HG03025 (cell line): Measurements from ENCODE around the gene COL18A1.
"Not testable (repeated sequence)": the region's sequence is repeated elsewhere in the genome, so short reads cannot be mapped to it uniquely, and the experiment has no call there.

Experiments
- ATAC-seq: cut with Tn5 transposase; IDR thresholded peaks from one replicate; pipeline ENCODE4 v1.9.1; 2021; ENCODE audit warnings: mild to moderate bottlenecking, moderate library complexity; ENCODE audit not compliant: unreplicated experiment, low FRiP score

The COL18A1 gene

DNA sequence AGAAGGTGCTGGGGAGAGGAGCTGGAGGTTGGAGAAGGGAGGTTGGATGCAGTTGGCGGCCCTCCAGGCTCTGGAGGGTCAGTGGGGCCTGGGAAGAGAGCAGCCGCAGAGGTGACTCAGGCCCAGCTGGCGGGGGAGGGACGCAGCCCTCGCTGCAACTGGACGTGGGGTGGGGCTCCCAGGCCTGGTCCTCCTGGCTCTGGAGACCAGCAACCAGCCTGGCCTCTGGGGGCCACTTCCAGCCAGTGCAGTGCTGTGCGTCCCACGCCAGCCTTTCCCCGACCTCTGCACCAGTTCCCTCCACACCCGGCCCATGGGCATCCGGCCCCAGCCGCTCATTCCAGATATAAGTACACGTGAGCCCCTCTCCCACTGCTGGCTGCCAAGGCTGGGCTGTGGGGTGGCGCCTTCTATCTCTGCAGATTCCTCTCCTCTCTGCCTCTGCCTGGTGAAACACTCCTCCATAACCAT lies 38.0 kb upstream of the COL18A1 start:
- ATAC-seq: no peak

GRCh38 chr21:45367402-45368351 lies 37.3 kb upstream of the COL18A1 start:
- ATAC-seq: no peak

DNA sequence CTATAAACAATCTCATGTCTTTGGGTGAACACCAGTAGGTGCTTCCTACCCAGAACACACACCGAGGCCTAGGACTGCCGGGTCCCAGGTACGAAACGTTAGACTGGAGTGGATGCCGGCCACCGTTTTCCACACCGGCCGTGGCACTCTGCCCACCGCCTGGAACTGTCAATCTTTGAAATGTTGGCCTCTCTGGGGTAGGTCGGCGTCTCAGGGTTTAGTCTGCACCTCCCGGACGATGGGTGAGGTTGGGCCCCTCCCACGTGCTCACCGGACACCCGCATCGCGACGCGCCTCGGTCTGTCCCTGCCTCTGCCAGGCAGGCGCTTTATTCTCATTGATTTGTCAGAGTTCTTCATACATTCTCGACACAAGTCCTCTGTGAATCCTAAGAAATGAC lies 35.9 kb upstream of the COL18A1 start:
- not testable (repeated sequence) for ATAC-seq

DNA sequence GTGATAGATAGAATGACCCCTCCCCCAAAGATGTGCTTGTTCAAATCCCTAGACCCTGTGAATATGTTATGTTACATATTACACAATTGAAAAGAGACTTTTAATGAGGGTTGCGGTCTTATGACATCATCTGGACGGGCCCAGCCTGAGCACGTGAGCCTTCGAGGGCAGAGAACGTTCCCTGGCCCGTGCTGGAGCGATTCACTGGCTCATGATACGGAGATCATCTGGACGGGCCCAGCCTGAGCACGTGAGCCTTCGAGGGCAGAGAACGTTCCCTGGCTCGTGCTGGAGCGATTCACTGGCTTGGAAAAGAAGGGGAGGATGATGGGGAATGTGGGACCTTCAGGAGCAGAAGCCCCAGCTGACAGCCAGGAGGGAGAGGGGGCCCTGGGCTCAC lies 34.4 kb upstream of the COL18A1 start:
- no peak for ATAC-seq

GRCh38 chr21:45371081-45371480 lies 33.9 kb upstream of the COL18A1 start:
- no peak for ATAC-seq

- ATAC-seq: no peak
Observed at GRCh38 chr21:45371655-45372054, 33.3 kb upstream of the COL18A1 start.

GRCh38 chr21:45372732-45373355 lies 32.1 kb upstream of the COL18A1 start:
- ATAC-seq: no peak

DNA sequence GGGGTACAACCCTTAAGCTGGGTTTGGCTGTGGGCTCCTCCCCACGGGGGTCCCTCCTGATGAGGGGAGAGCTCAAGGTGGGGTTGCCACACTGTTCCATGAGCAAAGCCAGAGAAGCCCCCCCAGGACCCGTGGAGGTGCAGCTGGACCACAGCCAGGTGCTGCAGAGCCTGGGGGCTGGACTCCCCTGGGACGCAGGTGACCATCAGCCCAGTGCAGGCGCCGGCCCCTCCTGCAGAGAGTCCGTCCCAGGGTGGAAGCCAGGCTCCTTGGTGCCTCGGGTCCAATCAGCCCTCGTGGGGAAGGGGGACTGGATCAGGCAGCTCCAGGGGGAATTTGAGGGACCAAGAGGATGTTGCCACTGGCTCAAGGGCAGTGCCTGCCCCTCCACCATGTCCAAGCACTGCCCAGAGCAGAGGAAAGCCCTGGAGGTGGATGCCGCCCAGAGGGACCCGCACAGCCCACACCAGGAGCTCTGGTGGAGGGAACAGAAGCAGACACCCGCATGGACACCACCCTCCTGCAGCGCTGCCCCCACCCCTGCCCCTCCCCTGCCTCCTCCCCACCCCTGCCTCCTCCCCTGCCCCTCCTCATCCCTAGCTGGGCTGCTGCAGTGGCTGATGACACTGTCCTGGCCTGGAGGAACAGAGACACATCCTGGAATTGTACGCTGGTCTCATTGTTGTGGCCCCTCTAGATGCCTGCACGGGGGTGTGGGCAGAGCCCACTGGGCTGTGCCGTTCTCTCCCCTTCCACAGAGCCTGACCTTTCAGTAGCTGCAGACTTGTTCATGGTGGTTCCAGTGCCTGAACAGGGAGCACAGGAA lies 30.8 kb upstream of the COL18A1 start:
- no peak for ATAC-seq

- no peak for ATAC-seq
Observed at GRCh38 chr21:45374826-45375455, 30.0 kb upstream of the COL18A1 start.

- ATAC-seq: no peak
Observed at GRCh38 chr21:45376459-45377324, 28.3 kb upstream of the COL18A1 start.

DNA sequence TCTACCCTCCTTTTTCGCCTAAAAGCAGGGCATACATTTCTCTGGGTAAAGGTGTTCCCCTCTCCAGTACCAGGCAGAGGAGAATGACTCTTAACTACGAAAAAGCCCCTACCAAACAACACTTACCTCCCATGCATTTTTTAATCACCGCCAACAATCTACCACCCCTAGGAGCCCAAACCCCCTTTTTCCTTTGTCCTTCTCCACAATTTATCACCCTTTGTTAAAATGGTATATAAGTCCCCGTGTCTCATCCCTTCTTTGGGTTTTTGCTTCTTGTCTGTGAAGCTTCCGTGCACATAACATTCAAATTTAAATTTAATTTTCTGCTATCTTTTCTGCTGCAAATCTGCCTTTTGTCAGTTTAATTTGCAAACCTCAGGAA lies 27.6 kb upstream of the COL18A1 start:
- no peak for ATAC-seq

DNA sequence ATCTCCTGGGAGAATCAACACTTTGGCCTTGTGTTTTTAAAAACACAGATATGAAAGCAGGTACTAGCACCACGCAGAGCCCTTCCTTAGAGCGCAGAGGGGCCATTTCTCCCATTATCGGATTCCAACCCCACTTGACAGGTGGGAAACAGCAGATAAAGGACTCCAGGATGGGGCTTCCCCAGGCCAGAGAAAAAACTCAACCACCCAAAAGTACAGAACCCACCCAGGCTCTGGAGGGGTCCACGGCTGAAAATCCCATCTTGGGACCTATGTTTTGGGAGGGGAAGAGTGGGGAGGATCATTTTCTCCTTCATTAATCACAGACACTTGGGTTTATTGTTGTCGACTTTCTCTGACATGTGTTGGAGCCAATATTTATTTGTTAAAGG lies 27.1 kb upstream of the COL18A1 start:
- ATAC-seq: no peak

- ATAC-seq: no peak
Observed at GRCh38 chr21:45378258-45378966, 26.6 kb upstream of the COL18A1 start.

GRCh38 chr21:45379171-45379900 lies 25.6 kb upstream of the COL18A1 start:
- no peak for ATAC-seq

DNA sequence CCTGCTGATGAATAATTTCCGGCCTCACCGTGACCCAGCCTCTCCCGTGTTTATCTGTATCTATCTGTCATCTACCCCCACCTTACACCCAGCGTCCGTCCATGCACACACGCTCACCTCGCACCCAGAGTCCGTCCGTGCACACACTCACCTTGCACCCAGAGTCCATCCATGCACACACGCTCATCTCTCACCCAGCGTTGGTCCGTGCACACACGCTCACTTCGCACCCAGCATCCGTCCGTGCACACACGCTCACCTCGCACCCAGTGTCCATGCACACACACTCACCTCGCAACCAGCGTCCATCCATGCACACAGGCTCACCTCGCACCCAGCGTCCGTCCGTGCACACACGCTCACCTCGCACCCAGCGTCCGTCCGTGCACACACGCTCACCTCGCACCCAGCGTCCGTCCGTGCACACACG lies 25.0 kb upstream of the COL18A1 start:
- no peak for ATAC-seq

- no peak for ATAC-seq
Observed at GRCh38 chr21:45380566-45380965, 24.4 kb upstream of the COL18A1 start.

GRCh38 chr21:45381036-45381787 lies 23.8 kb upstream of the COL18A1 start:
- ATAC-seq: no peak
